GM12873 (cell line): ENCODE results near the gene JAZF1.

Experiments used
- TF ChIP-seq, protein P1 (sequence below): IDR thresholded peaks from 2 replicates; pipeline ENCODE4 v1.5.1; 2012; ENCODE audit warnings: low read depth, mild to moderate bottlenecking, moderate library complexity, low read length, control low read depth; ENCODE audit not compliant: insufficient read depth; ENCODE audit errors: missing control alignments

Gene JAZF1

GRCh38 chr7:28191184-28191583 lies 10.6 kb upstream of the JAZF1 start:
- TF ChIP-seq, protein P1, sequence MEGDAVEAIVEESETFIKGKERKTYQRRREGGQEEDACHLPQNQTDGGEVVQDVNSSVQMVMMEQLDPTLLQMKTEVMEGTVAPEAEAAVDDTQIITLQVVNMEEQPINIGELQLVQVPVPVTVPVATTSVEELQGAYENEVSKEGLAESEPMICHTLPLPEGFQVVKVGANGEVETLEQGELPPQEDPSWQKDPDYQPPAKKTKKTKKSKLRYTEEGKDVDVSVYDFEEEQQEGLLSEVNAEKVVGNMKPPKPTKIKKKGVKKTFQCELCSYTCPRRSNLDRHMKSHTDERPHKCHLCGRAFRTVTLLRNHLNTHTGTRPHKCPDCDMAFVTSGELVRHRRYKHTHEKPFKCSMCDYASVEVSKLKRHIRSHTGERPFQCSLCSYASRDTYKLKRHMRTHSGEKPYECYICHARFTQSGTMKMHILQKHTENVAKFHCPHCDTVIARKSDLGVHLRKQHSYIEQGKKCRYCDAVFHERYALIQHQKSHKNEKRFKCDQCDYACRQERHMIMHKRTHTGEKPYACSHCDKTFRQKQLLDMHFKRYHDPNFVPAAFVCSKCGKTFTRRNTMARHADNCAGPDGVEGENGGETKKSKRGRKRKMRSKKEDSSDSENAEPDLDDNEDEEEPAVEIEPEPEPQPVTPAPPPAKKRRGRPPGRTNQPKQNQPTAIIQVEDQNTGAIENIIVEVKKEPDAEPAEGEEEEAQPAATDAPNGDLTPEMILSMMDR, result no peak

DNA sequence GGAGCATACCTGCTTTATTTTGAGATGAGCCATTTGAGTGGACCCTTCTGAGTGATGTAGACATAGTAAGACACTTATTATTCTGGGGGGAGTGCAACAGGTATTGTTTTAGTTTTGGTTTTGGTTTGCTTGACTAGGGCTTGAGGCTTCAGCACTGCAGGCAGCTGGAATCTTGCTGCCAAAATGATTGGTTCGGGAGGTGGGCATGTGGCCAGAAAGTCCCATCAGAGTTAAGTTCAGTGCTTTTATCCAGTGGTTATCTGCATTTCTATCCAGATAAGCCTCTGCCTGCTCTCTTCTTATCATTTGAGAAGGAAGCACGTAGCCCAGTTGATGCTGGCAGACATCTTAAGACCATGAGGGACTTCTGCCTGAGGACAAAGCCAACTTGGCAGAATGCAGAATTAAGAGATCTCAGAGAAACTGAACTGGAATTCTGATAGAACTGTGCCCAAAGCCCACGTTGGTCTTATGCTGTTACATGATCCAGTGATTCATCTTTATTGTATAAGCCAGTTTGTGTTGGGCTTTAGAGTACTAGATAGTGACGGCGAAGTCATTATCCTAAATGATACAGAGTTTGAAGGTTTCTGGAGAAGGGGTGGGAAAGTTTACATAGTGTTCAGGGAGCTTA lies 9.6 kb upstream of the JAZF1 start:
- TF ChIP-seq, protein P1, result no peak

DNA sequence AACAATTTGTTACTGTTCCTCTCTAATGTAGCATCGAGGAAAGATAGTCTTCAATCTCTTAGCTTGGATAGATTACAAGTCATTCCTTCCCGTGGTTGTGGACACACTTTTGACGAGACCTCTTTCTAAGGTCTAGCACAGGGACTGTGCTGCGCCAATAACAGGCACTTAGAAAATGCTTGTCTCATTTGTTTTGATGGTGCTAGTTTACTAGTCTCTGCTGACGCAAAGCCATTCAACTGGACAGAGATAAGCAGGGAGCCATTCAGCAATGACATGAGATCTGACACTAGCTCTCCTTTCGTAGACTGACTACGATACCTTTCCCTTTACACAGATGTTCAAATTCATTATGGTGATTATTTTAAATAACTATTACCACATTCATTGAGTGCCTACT lies 6.4 kb upstream of the JAZF1 start:
- TF ChIP-seq, protein P1, result no peak

DNA sequence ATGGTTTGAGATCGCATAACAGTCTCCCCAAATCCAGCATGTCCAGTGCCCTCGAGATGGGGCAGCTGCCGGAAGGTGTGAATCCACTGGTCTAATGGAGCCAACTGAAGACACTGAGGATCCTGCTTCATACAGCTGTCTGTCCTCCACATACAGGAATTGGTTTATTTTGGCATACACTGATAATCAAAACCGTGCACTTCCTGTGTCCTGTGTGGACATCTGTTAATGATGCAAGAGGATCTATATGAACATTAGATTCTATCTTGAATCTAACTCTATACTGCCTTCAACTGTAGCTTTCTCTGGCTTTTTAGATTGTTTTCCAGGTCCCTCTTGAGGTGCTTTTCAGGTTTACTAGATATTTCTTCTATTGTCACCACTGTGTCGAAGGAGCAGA lies 3.0 kb upstream of the JAZF1 start:
- TF ChIP-seq, protein P1, result no peak

DNA sequence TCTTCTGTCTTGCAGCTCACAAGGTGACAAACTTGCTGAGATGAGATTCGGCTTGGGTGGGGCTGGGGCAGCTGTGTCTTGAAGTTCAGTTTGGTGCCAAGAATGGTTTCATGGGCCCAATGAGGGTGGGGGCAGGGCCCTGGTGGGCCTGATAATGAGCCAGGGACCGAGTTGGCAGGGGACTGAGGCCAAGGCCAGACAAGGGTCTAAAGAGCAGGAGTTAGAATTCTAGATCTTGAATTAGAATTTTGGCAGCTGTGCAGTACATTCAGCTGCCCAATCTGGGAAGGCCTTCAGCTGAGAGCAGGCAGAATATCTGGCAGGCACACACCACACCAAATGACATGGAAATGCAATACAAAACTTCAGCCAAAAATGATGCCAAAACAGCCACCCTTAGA lies 1.5 kb upstream of the JAZF1 start:
- TF ChIP-seq, protein P1, result no peak

DNA sequence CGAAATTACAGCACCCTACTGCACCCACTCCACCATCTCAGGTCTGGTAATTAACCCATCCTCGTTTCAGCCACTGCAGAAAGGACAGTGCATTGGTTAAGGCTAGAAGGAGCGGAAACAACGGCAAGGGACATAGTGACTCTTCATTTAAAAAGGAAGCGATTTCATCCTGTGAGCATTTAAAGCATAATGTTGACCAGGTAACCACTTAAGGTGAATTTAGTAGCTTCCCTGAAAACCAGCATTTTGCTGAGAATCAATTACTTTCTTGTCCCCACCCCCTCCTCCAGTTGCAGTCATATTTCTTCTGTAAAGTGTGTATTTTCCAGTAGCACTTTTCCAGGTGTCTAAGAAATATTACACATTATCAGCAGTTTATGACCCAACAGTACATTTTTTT lies 821 bp upstream of the JAZF1 start:
- TF ChIP-seq, protein P1, result no peak

DNA sequence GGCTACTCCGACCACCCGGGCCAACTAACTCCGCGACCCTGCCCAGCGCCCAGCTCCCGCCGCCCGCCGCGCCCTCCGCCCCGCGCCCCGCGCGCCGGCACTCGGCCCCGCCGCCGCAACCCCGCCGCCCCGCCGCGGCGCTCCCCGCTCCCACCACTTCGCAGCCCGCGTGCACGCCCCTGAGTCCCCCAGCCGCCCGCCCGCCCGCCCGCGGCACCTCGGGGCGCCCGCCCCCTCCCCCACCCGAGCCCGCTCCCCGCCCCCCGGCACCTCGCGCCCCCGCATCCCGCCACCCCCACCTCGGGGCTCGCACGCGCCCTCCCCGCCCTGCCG lies 598 bp downstream of the JAZF1 start:
- TF ChIP-seq, protein P1, result no peak
